AG20443 (cell line): ENCODE results near the gene GATC.
A peak's percentile ranks its signal among the peaks of the same experiment; 100 is the strongest.
"Not testable (repeated sequence)": the region's sequence is repeated elsewhere in the genome, so short reads cannot be mapped to it uniquely, and the experiment has no call there.

Source experiments
- DNase-seq: peaks from one replicate; pipeline ENCODE4 v3.0.0; 2012; ENCODE audit warnings: low spot score, mixed read lengths

Gene GATC

GRCh38 chr12:120470150-120470784 lies 24.0 kb downstream of the GATC start:
- no peak for DNase-seq

DNA sequence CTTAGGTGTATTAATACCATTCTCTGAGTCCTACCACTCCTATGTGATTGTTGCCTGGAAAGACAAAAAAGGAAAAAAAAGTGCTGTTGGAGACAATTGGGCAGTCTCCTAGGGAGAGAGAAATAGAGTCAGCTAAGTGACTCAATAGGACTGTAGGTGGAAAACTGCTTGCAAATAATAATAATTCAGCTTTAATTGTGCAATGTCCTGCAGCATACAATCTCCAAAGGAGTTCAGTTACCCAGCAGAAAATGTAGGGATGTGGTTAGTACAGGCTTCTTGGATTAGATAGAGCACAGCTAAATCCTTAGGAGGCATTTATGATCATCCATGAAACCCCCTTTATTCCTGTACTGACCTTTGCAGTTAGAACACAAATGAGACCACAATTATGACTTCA lies 26.3 kb downstream of the GATC start:
- no peak for DNase-seq

DNA sequence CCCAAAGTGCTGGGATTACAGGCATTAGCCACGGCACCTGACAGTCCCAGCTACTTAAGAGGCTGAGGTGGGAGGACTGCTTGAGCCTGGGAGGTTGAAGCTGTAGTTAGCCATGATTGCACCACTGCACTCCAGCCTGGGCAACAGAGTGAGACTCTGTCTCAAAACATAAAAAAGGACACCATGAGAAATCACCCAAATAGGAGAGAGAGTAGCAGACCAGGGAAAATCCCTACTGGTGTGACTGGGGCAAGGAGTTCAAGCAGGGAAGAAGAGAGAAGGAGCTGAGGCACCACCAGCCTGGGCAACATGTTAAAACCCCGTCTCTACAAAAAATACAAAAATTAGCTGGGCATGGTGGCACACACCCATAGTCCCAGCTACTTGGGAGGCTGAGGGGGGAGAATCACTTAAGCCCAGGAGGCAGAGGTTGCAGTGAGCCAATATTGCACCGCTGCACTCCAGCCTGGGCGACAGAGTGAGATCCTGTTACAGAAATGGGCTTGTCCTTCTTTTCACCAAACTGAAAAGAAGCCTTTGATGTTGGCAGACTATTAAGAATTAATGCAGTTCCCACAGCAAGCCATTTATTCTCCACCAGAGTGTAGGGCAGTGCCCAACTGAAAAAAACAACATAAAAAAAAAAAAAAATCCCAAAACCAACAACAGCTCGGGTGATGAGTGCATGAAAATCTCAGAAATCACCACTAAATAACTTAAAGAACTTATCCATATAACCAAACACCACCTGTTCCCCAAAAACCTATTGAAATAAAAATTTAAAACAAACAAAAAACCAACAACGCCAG lies 27.8 kb downstream of the GATC start:
- DNase-seq: no peak

DNA sequence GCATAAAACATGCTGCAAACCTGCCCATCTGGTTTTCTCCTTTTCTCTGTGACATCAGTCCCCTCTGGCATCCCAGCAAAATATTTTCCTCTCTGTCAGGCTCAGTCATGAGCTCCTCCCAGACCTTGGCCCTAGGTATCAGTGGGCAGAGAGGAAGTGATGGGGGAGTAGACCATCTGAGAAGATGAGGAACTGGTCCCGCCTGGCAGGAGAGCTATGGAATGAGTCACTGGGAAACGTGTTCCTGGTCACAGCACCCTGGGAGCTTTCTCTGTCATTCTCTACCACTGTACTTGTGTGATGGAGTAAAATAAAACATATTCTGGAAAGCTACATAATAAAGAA lies 28.3 kb downstream of the GATC start:
- peak; percentile 78 for DNase-seq

GRCh38 chr12:120475643-120476042 lies 29.4 kb downstream of the GATC start:
- no peak for DNase-seq

GRCh38 chr12:120479458-120479857 lies 33.2 kb downstream of the GATC start:
- no peak for DNase-seq

DNA sequence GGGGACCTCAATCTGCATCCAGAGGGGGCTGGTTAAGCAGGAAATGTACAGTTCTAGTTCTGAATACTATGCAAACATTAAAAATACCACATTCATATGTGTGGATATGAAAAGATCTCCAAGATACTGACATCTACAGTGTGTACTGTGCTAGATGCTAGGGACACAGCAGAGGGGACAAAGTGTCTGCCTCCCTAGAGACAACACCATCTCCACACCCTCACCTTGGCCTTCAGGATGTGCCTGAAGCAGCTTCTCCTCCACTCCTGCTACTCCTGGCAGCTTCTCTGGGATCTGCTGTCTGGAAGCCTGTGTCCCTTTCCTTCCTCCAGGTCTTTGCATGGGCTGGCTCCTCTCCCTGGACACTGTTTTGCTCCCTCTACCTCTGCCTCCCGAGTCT lies 34.0 kb downstream of the GATC start:
- no peak for DNase-seq

DNA sequence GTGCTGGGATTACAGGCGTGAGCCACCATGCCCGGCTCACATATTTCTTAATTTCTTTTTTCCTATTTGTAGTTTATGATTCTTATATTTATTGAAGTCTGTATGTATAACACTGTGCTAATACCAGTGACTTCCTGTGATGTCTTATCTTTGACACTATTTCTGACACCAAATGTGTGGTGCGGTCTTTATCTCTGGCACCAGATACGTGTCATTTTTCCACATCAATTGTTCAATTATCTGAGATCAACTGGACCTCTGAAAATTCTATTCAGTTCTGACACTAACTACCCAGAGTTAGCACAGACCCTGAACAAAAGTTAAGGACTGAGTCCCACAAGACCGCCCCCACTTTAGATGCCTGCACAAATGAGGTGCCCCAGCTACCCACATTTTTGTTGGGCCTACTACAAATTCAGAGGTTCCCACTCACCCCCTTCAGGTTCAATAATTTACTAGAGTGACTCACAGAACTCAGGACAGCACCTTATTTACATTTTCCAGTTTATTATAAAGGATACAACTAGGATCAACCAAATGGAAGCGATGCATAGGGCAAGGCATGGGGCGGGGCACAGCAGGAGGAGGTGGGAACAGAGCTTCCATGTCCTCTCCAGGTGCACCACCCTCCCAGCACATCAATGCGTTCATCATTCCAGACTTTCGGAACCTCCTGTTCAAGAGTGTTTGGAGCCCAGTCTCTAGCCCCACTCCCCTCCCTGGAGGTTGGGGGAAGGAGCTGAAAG lies 35.0 kb downstream of the GATC start:
- DNase-seq: no peak

- DNase-seq: no peak
Measured at GRCh38 chr12:120483621-120484020, 37.4 kb downstream of the GATC start.

DNA sequence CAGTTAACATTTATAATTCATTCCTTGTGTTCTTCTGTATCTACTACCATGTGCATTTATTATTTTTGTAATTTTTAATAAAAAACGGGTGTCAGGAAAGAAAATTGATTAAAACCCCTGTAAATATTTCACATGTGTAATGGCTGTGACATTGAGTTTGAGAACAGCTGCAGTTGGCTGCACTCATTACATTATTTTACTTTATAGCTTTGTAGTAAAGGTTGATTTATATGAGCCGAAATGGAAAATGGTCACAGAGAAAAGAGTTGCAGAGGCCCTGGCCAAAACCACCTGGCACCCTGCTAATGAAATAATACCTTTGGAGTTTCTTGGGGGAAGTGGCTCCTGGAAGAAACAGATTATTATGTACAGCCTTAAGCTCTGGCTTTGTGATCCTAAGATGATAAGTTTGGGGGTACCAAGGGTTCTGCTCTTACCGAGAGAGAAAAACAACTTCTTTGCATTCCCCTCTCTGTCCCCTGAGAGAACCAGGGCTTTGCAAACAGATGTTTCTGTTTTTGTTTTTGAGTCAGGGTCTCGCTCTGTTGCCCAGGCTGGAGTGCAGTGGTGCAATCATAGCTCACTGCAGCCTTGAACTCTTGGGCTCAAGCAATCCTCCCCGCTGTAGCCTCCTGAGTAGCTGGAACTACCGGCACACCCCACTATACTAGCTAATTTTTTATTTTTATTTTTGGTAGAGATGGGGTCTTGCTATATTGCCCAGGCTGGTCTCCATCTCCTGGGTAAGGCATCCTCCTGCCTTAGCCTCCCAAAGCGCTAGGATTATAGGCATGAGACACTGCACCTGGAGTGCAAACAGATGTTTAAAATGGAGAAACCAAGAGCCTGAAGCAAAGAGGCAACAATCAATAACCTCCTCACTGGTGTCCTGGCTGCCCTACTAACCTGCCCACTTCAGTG lies 40.0 kb downstream of the GATC start:
- DNase-seq: no peak

- not testable (repeated sequence) for DNase-seq
Measured at GRCh38 chr12:120487552-120487951, 41.3 kb downstream of the GATC start.

GRCh38 chr12:120488057-120488640 lies 41.9 kb downstream of the GATC start:
- no peak for DNase-seq

DNA sequence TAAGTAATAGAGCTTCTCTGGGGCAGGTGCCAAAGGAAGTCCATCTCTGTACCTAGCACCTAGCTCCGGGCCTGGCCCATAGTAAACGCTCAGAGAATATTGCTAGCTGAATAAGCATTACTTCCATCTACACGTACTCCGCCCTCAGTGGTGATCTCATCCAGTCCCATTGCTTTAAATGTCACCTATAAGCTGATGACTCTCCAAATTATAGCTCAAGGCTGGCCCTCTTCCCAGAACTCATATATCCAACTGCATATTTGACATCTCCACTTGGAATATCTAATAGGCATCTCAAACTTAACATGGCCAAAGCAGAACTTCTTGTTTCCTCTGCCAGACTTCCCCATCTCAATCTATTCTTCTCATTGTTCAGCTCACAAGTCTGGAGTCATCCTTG lies 42.8 kb downstream of the GATC start:
- DNase-seq: no peak

GRCh38 chr12:120490325-120490724 lies 44.1 kb downstream of the GATC start:
- DNase-seq: no peak

GRCh38 chr12:120490833-120491512 lies 44.7 kb downstream of the GATC start:
- DNase-seq: no peak

DNA sequence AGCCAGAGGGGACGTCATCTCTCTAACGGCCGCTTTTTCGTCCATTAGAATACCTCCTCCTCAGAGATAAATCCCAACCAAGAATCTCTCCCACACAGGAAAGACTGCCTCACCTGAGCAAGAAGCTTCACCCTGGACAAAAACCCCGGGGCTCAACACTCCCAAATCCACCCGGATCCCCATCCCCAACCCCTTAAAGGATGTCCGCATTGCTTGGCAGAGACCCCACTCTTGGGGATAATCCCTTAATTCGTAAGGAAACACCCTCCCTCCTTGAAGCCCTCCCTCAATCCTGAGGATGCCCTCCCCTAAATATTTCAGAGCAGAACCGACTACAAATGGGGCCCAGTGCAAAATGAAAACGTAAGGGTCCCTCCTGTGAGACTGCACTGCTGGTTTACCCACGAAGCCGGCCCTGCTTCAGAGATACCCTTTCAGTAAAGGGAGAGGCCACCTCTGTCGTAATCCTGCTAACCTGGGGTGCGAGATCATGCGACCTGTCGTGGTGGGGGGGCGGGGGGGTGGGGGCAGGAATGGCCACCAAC lies 49.0 kb downstream of the GATC start:
- DNase-seq: no peak

DNA sequence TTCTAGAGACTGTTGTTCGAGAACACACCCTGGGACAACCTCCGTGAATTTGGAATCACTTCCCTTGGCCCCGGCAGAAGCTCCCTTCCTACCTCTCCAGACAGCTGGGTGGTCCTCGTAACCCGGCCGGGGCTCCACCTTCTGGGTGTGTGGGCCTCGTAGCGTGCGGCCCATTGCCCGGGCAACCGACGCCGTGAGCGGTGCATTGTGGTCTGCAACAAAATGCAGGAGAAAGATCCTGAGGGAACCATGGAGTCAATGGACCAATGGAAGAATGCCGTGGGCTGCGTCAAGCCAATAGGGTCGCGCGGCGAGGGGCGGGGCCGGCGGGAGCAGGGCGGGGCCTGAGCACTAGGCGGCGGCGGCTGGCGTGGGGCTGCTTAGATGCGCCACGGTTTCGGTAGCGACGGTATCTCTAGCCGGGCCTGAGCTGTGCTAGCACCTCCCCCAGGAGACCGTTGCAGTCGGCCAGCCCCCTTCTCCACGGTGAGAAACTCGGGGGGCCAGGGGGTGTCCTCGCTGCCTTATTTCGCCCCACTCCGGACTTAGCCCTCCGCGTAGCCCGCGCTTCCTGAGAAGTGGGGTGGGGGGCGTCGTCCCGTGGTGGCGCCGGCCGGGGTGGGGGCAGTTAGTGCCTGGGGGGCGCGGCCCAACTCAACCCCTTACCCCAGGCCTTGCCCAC lies 49.6 kb downstream of the GATC start, which contains the start of gene DYNLL1:
DYNLL1 (plus strand) TSS at position 383 of the 682 bp plus-strand sequence. CDS start 309 bp downstream, outside the sequence.
- DNase-seq: peak; percentile 99

DNA sequence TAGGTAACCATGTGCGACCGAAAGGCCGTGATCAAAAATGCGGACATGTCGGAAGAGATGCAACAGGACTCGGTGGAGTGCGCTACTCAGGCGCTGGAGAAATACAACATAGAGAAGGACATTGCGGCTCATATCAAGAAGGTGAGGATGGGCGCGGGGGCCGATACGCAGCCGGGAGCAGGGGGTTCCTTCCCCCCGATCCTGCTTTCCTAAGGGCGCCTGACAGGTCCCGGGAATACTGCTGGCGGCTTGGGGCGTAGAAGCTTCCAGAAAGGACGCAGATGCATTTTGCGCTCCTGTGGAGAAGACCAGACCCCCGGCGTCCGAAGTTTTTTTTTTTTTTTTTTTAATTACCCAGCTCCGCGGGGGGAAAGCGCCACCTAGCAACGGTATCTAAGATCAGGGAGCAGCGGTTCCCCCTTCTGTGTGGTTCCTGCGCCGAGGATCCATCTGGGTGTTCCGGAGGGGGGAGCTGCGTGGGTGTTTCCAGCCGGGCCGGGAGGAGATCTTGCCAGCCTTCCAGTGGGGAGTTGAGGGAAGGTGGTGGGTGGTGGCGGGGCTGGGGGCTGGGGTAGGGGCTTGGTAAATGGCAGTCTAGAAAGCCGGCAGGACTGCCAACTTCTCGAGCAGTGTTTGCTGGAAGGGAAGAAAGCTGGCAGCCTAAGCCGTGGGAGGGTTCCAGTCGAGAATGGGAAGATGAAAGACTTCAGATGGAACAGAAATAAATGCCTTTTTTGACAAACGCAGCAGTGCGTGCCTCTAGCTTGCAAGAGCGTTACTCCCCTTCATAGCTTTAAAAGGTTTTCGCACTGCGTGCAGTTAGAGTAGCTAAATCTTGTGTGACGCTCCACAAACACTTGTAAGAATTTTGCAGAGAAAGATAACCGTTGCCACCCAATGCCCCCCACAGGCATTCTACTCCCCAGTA lies 50.4 kb downstream of the GATC start:
- DNase-seq: peak; percentile 75
